Measurements from ENCODE around the gene SOS1.

Gene SOS1

GRCh38 chr2:39017334-39017733 is 103.5 kb downstream of the SOS1 start:
- no peaks in the 10 kb centered on the region for H3K9me3 ChIP-seq (ENCODE audit: control insufficient read depth, low read length)
- peaks cover 21% of the 10 kb centered on the region for H3K36me3 ChIP-seq (ENCODE audit: control insufficient read depth, insufficient read depth, low read length)
- H3K4me1 ChIP-seq (ENCODE audit: control insufficient read depth, insufficient read depth, low read length, poor library complexity, severe bottlenecking): no peaks in the 10 kb centered on the region
- H3K27me3 ChIP-seq (replicated peaks; ENCODE audit: control insufficient read depth, insufficient read depth, low read length, poor library complexity, severe bottlenecking): no peaks in the 10 kb centered on the region
- H3K27ac ChIP-seq (ENCODE audit: insufficient read depth, low read length, poor library complexity, severe bottlenecking): no peak overlapping the region
- no peak for DNase-seq
- no peak overlapping the region for H3K4me3 ChIP-seq (ENCODE audit: insufficient read depth, low read depth, low read length, poor library complexity, severe bottlenecking)

- H3K9me3 ChIP-seq (ENCODE audit: control insufficient read depth, low read length): no peaks in the 10 kb centered on the region
- no peaks in the 10 kb centered on the region for H3K27me3 ChIP-seq (replicated peaks; ENCODE audit: control insufficient read depth, insufficient read depth, low read length, poor library complexity, severe bottlenecking)
- no peak overlapping the region for H3K4me3 ChIP-seq (ENCODE audit: insufficient read depth, low read depth, low read length, poor library complexity, severe bottlenecking)
- peaks cover 21% of the 10 kb centered on the region for H3K36me3 ChIP-seq (ENCODE audit: control insufficient read depth, insufficient read depth, low read length)
- no peaks in the 10 kb centered on the region for H3K4me1 ChIP-seq (ENCODE audit: control insufficient read depth, insufficient read depth, low read length, poor library complexity, severe bottlenecking)
- DNase-seq: no peak
- no peak overlapping the region for H3K27ac ChIP-seq (ENCODE audit: insufficient read depth, low read length, poor library complexity, severe bottlenecking)
These were observed 105.4 kb downstream of the SOS1 start for GRCh38 chr2:39015424-39015823.

- no peak for DNase-seq
- Histone ChIP-seq H3K9me3 (ENCODE audit: control insufficient read depth, low read length) (no peaks in the 10 kb centered on the region), H3K36me3 (ENCODE audit: control insufficient read depth, insufficient read depth, low read length) (peaks cover 31% of the 10 kb centered on the region), H3K27ac (ENCODE audit: insufficient read depth, low read length, poor library complexity, severe bottlenecking) (no peak overlapping the region), H3K4me1 (ENCODE audit: control insufficient read depth, insufficient read depth, low read length, poor library complexity, severe bottlenecking) (no peaks in the 10 kb centered on the region), H3K4me3 (ENCODE audit: insufficient read depth, low read depth, low read length, poor library complexity, severe bottlenecking) (no peak overlapping the region), H3K27me3 (replicated peaks; ENCODE audit: control insufficient read depth, insufficient read depth, low read length, poor library complexity, severe bottlenecking) (no peaks in the 10 kb centered on the region)
These were observed 107.0 kb downstream of the SOS1 start for GRCh38 chr2:39013871-39014270.

DNA sequence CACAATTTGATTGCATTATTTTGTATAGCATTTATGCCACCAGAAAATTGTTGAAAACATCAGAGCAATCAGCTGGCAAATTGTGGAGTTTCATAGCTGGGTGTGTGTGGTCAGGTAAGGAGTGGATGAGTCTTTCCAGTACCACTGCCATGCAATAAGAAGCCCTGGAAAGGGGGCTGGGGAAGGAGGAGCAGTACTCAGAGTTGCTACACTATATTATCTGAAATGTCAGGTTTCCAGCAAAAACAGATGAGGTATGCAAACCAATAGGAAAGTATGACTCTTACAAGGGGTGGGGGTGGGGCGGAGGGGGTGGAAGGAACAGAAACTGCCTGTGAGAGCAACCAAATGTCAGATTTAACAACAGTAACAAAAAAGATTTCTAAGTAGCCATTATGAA is 112.2 kb downstream of the SOS1 start:
- Histone ChIP-seq H3K4me3 (ENCODE audit: insufficient read depth, low read depth, low read length, poor library complexity, severe bottlenecking) (no peak overlapping the region), H3K9me3 (ENCODE audit: control insufficient read depth, low read length) (no peaks in the 10 kb centered on the region), H3K27ac (ENCODE audit: insufficient read depth, low read length, poor library complexity, severe bottlenecking) (no peak overlapping the region), H3K27me3 (replicated peaks; ENCODE audit: control insufficient read depth, insufficient read depth, low read length, poor library complexity, severe bottlenecking) (no peaks in the 10 kb centered on the region), H3K36me3 (ENCODE audit: control insufficient read depth, insufficient read depth, low read length) (peaks cover 38% of the 10 kb centered on the region), H3K4me1 (ENCODE audit: control insufficient read depth, insufficient read depth, low read length, poor library complexity, severe bottlenecking) (no peaks in the 10 kb centered on the region)
- DNase-seq: no peak

GRCh38 chr2:39007875-39008504 is 112.9 kb downstream of the SOS1 start:
- no peak for DNase-seq
- H3K36me3 ChIP-seq (ENCODE audit: control insufficient read depth, insufficient read depth, low read length): peaks cover 38% of the 10 kb centered on the region
- H3K9me3 ChIP-seq (ENCODE audit: control insufficient read depth, low read length): no peaks in the 10 kb centered on the region
- H3K4me3 ChIP-seq (ENCODE audit: insufficient read depth, low read depth, low read length, poor library complexity, severe bottlenecking): no peak overlapping the region
- H3K27ac ChIP-seq (ENCODE audit: insufficient read depth, low read length, poor library complexity, severe bottlenecking): no peak overlapping the region
- H3K4me1 ChIP-seq (ENCODE audit: control insufficient read depth, insufficient read depth, low read length, poor library complexity, severe bottlenecking): no peaks in the 10 kb centered on the region
- no peaks in the 10 kb centered on the region for H3K27me3 ChIP-seq (replicated peaks; ENCODE audit: control insufficient read depth, insufficient read depth, low read length, poor library complexity, severe bottlenecking)

DNA sequence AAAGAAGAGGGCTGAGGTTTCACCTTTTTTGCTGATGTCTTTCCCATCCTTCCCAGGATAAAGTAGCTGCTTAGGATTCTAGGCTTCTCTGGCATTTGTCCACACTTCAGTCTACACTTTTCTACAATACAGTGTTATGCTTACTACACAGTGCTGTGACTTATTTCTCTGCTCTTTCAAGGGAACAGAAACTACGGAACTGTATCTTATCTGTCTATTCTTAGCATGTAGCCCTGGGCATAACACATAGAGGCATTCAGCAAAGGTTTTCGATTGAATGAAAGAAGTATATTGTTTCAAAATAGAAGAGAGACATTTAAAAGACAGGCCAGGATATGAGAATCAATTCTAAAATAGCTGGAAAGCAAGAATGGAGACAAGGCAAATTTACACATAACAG is 120.3 kb downstream of the SOS1 start:
- H3K27ac ChIP-seq (ENCODE audit: insufficient read depth, low read length, poor library complexity, severe bottlenecking): no peak overlapping the region
- peaks cover 57% of the 10 kb centered on the region for H3K36me3 ChIP-seq (ENCODE audit: control insufficient read depth, insufficient read depth, low read length)
- no peaks in the 10 kb centered on the region for H3K4me1 ChIP-seq (ENCODE audit: control insufficient read depth, insufficient read depth, low read length, poor library complexity, severe bottlenecking)
- H3K27me3 ChIP-seq (replicated peaks; ENCODE audit: control insufficient read depth, insufficient read depth, low read length, poor library complexity, severe bottlenecking): no peaks in the 10 kb centered on the region
- no peaks in the 10 kb centered on the region for H3K9me3 ChIP-seq (ENCODE audit: control insufficient read depth, low read length)
- no peak for DNase-seq
- H3K4me3 ChIP-seq (ENCODE audit: insufficient read depth, low read depth, low read length, poor library complexity, severe bottlenecking): no peak overlapping the region

DNA sequence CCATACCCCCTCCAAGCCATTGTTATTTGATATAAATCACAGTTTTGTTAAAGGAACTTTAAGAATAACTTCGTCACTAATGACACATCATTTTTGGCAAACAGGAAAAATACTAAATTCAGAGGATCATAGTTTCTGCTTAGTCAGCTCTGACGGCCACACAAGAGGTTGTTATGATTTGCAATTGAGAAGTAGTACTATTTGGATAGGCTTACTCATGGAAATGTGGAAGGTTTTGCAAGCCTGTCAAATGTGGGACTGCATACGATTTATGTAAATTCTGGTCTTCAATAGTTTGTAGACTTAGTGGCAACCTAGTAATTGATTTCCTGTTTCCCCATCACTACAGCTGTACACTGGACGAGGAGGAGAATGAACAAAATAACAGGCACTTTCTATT is 123.1 kb downstream of the SOS1 start:
- peaks cover 55% of the 10 kb centered on the region for H3K36me3 ChIP-seq (ENCODE audit: control insufficient read depth, insufficient read depth, low read length)
- H3K9me3 ChIP-seq (ENCODE audit: control insufficient read depth, low read length): no peaks in the 10 kb centered on the region
- H3K27ac ChIP-seq (ENCODE audit: insufficient read depth, low read length, poor library complexity, severe bottlenecking): no peak overlapping the region
- no peaks in the 10 kb centered on the region for H3K27me3 ChIP-seq (replicated peaks; ENCODE audit: control insufficient read depth, insufficient read depth, low read length, poor library complexity, severe bottlenecking)
- no peak for DNase-seq
- no peak overlapping the region for H3K4me3 ChIP-seq (ENCODE audit: insufficient read depth, low read depth, low read length, poor library complexity, severe bottlenecking)
- no peaks in the 10 kb centered on the region for H3K4me1 ChIP-seq (ENCODE audit: control insufficient read depth, insufficient read depth, low read length, poor library complexity, severe bottlenecking)

DNA sequence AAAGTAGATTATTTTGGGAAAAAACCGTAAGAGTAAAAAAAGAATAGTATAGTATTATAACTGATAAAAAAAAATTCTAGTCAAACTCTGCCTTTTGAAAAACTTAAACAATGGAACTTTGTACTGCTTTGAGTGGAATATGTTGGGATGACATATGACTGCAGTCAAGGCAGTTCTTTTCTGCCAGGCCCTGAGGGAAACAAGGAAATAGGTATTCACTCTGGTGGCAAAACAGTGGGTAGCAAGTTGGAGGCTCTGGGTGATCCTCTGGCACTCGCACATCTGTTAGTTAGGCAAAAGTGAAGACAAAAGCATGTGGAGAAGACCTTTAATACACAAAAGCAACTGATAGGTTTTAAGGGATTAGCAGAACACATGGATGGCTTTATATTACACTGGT is 129.0 kb downstream of the SOS1 start:
- DNase-seq: no peak
- Histone ChIP-seq H3K4me3 (ENCODE audit: insufficient read depth, low read depth, low read length, poor library complexity, severe bottlenecking) (no peak overlapping the region), H3K27me3 (replicated peaks; ENCODE audit: control insufficient read depth, insufficient read depth, low read length, poor library complexity, severe bottlenecking) (no peaks in the 10 kb centered on the region), H3K36me3 (ENCODE audit: control insufficient read depth, insufficient read depth, low read length) (peaks cover 29% of the 10 kb centered on the region), H3K27ac (ENCODE audit: insufficient read depth, low read length, poor library complexity, severe bottlenecking) (no peak overlapping the region), H3K4me1 (ENCODE audit: control insufficient read depth, insufficient read depth, low read length, poor library complexity, severe bottlenecking) (no peaks in the 10 kb centered on the region), H3K9me3 (ENCODE audit: control insufficient read depth, low read length) (no peaks in the 10 kb centered on the region)

- DNase-seq: no peak
- H3K4me3 ChIP-seq (ENCODE audit: insufficient read depth, low read depth, low read length, poor library complexity, severe bottlenecking): no peak overlapping the region
- H3K27me3 ChIP-seq (replicated peaks; ENCODE audit: control insufficient read depth, insufficient read depth, low read length, poor library complexity, severe bottlenecking): no peaks in the 10 kb centered on the region
- no peaks in the 10 kb centered on the region for H3K9me3 ChIP-seq (ENCODE audit: control insufficient read depth, low read length)
- H3K4me1 ChIP-seq (ENCODE audit: control insufficient read depth, insufficient read depth, low read length, poor library complexity, severe bottlenecking): no peaks in the 10 kb centered on the region
- H3K36me3 ChIP-seq (ENCODE audit: control insufficient read depth, insufficient read depth, low read length): peaks cover 44% of the 10 kb centered on the region
- H3K27ac ChIP-seq (ENCODE audit: insufficient read depth, low read length, poor library complexity, severe bottlenecking): no peak overlapping the region
These were observed 132.1 kb downstream of the SOS1 start for GRCh38 chr2:38988716-38989115.

DNA sequence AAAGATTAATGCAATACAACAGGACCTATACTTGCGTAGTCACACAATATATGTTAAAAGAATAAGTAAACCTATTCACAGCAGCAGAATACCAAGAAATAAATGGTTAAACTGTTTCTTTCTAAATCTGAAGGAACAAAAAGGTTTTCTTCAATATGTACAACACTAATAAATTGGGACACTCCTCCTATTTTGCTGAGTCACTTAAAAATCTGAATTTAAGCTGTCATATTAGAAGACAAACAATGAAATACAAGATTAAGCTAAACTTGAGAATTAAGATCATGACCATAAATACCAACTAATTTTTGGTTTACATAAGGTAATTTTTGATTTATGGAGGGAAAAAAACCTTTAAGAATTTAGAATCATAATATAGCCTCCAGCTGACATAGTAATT is 138.4 kb downstream of the SOS1 start:
- Histone ChIP-seq H3K4me3 (ENCODE audit: insufficient read depth, low read depth, low read length, poor library complexity, severe bottlenecking) (no peak overlapping the region), H3K9me3 (ENCODE audit: control insufficient read depth, low read length) (no peaks in the 10 kb centered on the region), H3K36me3 (ENCODE audit: control insufficient read depth, insufficient read depth, low read length) (peaks cover 32% of the 10 kb centered on the region), H3K27ac (ENCODE audit: insufficient read depth, low read length, poor library complexity, severe bottlenecking) (no peak overlapping the region), H3K4me1 (ENCODE audit: control insufficient read depth, insufficient read depth, low read length, poor library complexity, severe bottlenecking) (no peaks in the 10 kb centered on the region), H3K27me3 (replicated peaks; ENCODE audit: control insufficient read depth, insufficient read depth, low read length, poor library complexity, severe bottlenecking) (no peaks in the 10 kb centered on the region)
- no peak for DNase-seq

Data from effector memory CD4-positive, alpha-beta T cell (primary cell).